ENCODE measurements around the gene XPNPEP3.

Gene XPNPEP3

GRCh38 chr22:40979871-40980270 is 122.9 kb downstream of the XPNPEP3 start:
- Histone ChIP-seq H3K36me3 (no peaks in the 10 kb centered on the region), H3K4me3 (ENCODE audit: low read depth in 1 of 2, low read length in 1 of 2) (no peak overlapping the region), H3K4me1 (ENCODE audit: control insufficient read depth in 1 of 2, insufficient read depth in 1 of 2, low read depth in 1 of 2, low read length in 1 of 2) (no peaks in the 10 kb centered on the region), H3K27me3 (no peaks in the 10 kb centered on the region), H3K27ac (no peak overlapping the region), H3K9me3 (no peaks in the 10 kb centered on the region)
- no peak for TF ChIP-seq CTCF (IDR thresholded peaks at IDR 0.05)
